C1 segment of cervical spinal cord (tissue), 14 donors: Measurements from ENCODE around the gene UNG.

Experiments used
- DNase-seq, 14 donors: peaks; one replicate each; lab custom pipeline; 2025; lab: John Stamatoyannopoulos, UW

UNG gene

DNA sequence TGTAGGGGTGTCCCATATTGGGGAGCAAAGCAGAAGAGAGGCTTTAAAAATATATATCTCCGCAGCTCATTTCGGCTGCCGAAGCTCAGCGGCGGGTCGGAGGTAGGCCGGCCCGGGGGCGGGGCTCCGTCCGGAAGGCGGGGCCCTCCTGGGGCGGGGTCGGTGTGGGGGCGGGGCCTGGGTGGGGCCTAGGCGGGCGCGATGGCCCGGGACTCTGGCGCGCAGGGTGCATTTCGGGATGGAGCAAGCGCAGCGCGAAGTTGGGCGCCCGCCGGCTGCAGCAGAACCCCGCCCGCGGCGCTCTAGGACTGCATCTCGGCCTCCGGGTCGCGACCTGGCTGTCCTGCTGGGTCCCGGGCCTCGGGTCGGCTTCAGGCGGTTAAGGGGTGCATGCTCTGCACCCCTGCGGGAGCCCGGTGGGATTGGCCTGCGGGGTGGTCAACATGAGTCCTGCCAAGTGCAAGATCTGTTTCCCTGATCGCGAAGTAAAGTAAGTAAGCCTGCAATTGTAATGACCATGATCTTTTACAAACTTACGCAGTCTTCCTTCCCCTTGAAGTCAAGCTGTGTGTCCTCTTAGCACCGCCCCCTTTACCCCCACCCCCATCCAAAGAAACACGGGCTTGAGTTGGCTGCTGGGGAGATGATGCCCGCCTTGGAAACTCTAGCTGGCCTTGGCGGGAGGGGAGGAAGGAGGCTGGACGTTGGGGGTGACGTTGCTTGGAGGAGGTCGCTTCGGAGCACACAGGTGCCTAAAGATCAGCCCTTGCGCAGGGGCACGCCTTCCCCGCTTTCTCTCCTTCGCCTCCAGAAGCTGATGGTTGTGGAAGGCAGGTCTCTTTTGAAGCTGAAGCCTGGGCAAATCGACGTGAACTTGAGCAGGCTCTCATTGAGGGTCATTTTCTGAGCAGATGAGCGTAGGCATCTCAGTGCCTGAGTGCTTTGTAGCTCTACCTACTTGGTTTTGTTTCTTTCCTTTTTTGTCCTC is 57.3 kb downstream of the UNG start:
- DNase-seq, result peak in 13 of 14 donors; percentile 34 to 85 (median 73)

DNA sequence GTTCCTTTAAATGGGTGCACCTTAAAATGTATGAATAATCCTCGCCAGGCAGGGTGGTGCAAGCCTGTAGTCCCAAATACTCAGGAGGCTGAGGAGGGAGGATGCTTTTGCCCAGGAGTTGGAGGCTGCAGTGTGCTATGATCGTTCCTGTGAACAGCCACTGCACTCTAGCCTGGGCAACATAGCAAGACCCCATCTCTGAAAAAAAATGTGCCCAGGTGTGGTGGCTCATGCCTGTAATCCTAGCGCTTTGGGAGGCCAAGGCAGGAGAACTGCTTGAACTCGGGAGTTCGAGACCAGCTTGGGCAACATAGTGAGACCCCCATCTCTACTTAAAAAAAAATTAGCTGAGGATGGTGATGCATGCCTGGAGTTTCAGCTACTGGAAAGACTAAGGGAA is 58.6 kb downstream of the UNG start:
- no peak for DNase-seq

DNA sequence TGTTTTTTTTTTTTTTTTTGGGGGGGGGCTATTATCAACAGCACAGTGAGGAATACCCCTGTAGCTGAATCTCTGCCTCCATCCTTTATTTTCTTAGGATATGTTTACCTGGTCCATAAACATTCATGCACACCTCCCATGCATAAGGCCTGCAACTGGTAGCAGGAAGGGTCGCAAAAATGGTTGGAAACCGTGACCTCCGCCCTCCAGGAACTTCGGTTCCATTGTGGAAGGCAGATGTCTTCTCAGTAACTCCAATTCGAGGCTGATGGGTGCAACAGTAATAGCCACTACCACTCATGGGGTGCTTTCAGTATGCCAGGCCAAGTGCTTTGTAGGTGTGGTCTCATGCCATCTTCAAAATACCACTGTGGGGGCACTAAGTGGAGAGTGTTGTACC is 59.2 kb downstream of the UNG start:
- DNase-seq, result no peak

DNA sequence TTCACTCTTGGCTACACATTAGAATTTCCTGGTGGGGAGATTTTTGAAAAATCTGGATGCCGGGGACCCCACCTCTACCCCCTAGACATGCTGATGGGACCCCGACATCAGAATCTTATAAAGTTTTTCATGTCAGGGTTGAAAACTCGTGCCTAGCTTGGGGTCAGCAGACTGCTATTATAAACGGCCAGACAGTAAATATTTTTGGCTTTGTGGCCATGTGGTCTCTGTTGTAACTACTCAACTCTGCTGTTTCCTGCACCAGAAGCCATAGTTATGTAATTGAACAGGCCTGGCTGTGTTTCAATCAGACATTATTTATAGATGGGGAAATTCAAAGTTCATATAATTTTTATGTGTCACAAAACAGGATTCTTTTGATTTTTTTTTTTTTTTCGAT is 60.6 kb downstream of the UNG start:
- no peak for DNase-seq

DNA sequence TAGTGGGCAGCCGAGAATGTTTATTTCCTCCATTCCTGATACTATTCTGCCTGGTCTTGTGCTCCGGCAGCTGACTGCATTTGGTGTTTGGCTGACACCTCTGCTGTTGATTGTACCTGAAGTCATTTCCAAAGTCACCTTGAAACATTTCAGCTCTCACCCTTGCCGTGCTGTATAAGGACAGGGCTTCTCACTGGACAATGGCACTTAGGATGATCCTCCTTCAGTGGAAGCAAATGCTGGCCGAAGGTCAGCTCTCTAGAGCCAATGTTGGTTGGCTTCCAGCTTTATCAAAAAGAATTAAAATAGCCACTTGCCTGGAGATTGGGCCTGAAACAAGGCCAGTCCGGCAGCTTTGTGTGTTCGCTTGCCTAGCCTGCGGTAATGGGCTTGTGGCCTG is 63.0 kb downstream of the UNG start:
- DNase-seq, result peak in 2 of 14 donors; percentile 5 to 12
